HL-60 (cell line): ENCODE data around the gene PDK1.

ENCODE experiments used
- GABPA ChIP-seq: IDR thresholded peaks from 2 replicates; pipeline ENCODE4 v1.6.1; 2012; ENCODE audit warnings: low read depth
- POLR2AphosphoS5 ChIP-seq: IDR thresholded peaks from 2 replicates; pipeline ENCODE4 v1.6.1; 2012; ENCODE audit warnings: low read depth
- TF ChIP-seq, protein P1 (sequence below): IDR thresholded peaks from one replicate; pipeline ENCODE4 v1.5.1; 2011; ENCODE audit warnings: low read length, control low read depth, inconsistent platforms; ENCODE audit not compliant: insufficient read depth

DNA sequence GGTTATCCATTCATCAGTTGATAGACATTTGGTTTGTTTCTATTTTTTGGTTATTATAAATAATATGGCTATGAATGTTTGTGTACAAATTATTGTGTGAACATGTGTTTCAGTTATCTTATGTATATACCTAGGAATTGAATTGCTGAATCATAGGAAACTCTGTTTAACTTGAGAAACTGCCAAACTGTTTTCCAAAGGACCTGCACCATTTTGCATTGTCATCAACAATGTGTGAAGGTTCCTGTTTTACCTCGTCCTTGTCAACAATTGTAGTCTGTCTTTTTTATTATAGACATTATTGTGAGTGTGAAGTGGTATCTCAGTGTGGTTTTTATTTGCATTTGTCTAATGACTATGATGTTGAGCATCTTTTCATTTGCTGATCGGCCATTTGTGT lies 17.1 kb downstream of the PDK1 start:
- TF ChIP-seq, protein P1, sequence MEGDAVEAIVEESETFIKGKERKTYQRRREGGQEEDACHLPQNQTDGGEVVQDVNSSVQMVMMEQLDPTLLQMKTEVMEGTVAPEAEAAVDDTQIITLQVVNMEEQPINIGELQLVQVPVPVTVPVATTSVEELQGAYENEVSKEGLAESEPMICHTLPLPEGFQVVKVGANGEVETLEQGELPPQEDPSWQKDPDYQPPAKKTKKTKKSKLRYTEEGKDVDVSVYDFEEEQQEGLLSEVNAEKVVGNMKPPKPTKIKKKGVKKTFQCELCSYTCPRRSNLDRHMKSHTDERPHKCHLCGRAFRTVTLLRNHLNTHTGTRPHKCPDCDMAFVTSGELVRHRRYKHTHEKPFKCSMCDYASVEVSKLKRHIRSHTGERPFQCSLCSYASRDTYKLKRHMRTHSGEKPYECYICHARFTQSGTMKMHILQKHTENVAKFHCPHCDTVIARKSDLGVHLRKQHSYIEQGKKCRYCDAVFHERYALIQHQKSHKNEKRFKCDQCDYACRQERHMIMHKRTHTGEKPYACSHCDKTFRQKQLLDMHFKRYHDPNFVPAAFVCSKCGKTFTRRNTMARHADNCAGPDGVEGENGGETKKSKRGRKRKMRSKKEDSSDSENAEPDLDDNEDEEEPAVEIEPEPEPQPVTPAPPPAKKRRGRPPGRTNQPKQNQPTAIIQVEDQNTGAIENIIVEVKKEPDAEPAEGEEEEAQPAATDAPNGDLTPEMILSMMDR = no peak
- no peak for TF ChIP-seq POLR2AphosphoS5
- TF ChIP-seq GABPA = no peak
